GM19193 (cell line): Measurements from ENCODE around the gene FKBP5.

Source experiments
- POLR2A ChIP-seq: IDR thresholded peaks from 4 replicates; pipeline ENCODE4 v1.6.1; 2011; ENCODE audit not compliant: insufficient read depth, insufficient read length; ENCODE audit errors: extremely low read depth

Gene FKBP5

DNA sequence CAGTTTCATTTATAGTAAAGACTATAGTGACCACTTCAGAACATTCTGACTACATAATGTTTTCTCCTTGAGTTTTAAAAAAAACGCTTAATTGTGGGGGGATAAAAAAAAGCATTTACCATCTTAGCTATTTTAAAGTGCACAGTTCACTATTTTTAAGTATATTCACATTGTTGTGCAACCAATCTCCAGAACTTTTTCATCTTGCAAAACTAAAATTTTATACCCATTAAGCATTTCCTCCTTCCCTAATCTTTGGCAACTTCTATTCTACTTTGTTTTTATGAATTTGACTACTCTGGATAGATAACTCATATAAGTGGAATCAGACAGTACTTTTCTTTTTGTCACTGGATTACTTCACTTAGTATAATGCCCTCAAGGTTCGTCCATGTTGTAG is 62.3 kb downstream of the FKBP5 start:
- TF ChIP-seq POLR2A, result no peak

DNA sequence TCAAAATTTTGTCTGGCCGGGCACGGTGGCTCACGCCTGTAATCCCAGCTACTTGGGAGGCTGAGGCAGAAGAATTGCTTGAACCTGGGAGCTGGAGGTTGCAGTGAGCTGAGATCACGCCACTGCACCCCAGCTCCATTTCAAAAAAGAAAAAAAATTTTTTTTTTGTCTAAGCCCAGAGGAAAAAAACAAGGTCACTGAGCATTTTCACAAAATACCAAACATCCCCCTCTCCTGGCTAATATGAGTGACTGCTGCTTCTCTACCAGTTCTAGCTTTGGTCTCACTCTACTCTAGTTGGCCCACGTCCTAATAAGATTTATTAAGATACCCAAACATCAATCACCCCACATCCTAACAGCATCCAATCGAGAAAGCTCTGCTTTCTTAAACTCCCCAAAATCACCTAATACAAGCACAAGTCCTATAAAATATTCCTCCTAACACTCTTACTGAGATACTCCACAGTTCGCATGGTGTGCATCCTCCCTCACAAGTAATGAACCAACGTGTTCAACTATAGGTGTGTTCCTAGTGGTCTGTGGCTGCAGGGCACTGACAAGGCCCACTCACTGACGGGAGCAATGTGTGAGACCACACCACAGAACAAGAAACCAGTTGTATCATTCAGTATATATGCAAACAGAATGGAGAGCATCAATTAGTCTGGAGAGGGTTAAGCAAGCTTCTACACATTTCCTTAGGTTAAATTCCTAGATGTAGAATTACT is 64.2 kb downstream of the FKBP5 start:
- TF ChIP-seq POLR2A, result no peak

DNA sequence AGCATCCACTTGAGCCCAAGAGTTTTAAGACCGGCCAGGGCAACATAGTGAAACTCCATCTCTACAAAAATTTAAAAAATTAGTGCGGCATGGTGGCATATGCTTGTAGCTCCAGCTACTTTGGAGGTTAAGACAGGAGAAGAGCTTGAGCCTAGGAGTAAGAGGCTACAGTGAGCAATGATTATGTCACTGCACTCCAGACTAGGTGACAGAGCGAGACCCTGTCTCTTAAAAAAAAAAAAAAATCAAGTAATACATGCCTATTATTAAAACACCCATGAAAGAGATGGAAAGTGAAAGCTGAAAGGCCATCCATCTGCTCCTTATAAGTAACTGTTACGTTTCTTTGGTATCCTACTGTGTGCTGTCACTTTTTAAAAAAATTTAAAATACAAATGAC is 66.4 kb downstream of the FKBP5 start:
- no peak for TF ChIP-seq POLR2A

DNA sequence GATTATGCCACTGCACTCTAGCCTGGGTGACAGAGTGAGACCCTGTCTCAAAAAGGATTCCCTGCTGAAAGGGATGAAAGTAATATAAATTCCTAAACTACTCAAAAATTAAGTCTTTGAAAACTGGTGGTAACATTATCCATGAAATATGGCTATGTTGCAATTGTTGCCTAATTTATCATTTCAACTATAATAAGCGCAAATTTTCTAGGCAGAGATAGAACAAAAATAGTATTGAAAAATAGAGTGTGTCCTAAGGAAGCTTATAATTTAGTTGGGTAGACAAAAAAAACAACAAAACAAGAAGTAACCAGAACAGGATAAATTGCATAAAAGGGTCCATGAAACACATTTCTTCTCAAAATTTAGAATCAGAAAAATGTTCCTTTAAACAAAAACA is 68.0 kb downstream of the FKBP5 start:
- no peak for TF ChIP-seq POLR2A

- TF ChIP-seq POLR2A, result no peak
These were observed 75.0 kb downstream of the FKBP5 start for GRCh38 chr6:35613762-35614161.

- TF ChIP-seq POLR2A, result no peak
These were observed 77.5 kb downstream of the FKBP5 start for GRCh38 chr6:35611240-35611639.

- TF ChIP-seq POLR2A, result no peak
These were observed 77.9 kb downstream of the FKBP5 start for GRCh38 chr6:35610830-35611229.

GRCh38 chr6:35609588-35609987 is 79.1 kb downstream of the FKBP5 start:
- no peak for TF ChIP-seq POLR2A

GRCh38 chr6:35607517-35608233 is 81.0 kb downstream of the FKBP5 start:
- TF ChIP-seq POLR2A, result no peak

DNA sequence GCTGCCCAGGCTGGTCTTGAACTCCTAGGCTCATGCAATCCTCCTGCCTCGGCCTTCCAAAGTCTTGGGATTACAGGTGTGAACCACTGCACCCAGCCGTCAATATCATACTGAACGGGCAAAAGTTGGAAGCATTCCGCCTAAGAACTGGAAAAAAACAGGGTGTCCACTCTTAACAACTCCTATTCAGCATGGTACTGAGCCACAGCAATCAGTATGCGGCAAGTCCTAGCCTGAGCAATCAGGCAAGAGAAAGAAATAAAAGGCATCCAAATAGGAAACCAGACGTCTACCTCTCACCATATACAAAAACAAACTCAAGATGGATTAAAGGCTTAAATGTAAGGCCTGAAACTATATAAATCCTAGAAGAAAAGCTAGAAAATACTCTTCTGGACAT is 83.1 kb downstream of the FKBP5 start:
- no peak for TF ChIP-seq POLR2A

DNA sequence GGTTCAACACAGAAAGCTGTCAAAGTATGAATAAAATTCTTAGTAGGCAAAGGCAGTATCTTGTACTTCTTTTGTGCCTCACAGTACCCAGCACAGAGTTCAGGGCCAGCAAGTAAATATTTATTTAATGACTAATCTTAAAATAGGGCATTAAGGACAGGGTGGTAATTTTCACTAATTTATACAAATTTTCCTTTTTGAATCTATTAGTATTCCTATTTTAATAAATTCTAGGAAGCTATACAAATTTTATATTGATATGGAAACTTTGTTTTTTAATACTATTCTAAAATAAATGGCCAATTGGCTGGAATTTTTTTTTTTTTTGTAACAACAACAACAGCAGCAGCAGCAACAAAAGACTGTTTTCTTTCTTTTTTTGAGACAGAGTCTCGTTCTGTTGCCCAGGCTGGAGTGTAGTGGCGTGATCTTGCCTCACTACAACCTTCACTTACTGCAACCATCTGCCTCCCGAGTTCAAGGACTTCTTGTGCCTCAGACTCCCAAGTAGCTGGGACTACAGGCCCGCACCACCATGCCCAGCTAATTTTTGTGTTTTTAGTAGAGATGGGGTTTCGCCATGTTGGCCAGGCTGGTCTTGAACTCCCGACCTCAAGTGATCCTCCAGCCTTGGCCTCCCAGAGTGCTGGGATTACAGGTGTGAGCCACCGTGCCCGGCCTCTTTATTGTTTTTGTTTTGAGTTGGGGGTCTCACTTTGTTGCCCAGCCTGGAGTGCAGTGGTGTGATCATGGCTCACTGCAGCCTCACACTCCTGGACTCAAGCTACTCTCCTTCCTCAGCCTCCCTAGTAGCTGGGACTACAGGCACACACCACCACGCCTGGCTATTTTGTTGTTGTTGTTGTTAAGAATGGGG is 85.2 kb downstream of the FKBP5 start:
- no peak for TF ChIP-seq POLR2A

- TF ChIP-seq POLR2A, result no peak
These were observed 86.4 kb downstream of the FKBP5 start for GRCh38 chr6:35602133-35602946.

DNA sequence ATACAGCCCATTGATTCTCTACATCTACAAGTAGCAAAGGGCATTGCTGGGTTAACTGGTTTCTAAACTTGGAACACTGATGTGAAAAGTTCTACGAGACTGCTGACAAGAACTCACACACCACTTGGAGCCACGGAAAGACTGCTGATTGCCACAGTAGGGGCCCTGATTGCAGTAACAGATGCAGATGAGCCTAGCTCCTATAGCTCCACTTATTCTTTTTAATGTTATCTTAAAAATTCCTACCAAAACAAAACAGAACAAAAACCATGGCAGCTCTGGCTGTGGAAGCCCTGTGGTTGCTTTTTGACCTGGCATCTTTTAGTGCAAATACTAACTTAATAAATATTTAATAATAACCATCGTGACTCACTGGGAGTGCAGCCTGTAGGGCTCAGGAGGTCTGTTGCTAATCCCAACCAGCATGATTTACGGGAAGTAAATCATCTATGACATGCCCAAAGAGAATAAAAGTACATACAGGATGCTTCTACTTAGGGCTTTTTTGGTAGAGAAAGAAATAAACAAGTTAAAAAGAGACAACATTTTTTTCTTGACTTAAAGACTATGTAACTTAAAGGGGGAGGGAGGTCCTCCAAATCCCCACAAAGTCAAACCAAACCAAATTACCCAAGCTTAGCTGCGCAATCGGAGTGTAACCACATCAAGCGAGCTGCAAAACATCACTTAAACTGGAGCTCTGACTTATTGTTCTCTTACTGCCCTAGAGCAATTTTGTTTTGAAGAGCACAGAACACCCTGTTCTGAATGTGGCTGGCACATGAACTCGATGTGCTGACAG is 87.2 kb downstream of the FKBP5 start:
- no peak for TF ChIP-seq POLR2A

DNA sequence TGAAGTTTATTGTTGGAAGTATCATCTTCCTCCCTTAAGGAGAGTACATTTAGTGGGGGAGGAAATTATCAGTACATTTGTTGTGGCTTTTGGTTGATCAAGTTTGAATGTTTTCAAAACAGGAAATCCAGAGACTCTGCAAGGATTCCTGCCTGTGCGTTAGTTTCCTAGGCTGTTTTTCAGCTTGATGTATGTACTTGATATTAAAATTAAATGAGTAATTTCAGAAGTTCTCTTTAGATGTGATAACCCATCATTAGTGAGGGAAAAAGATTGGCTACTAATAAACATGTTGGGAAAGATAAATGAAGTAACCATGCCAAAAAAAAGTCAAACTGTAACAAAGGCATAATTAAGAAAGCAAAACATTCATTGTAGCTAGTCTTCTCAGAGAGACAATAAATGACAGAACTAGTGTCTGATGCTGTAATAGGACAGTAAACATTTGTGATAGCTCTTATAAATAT is 88.0 kb downstream of the FKBP5 start:
- TF ChIP-seq POLR2A, result no peak
